Measurements from ENCODE around the gene MIA.

Gene MIA

GRCh38 chr19:40752257-40752781 lies 23.0 kb upstream of the MIA start (continued):
- TF ChIP-seq EGR2 (tag by site-specific recombination; IDR thresholded peaks at IDR 0.05; ENCODE audit: low read depth) (peak; percentile 89), ZNF24 (tag by site-specific recombination; IDR thresholded peaks at IDR 0.05) (0 out of 2 replicates have a peak, but pooled peaks have one; percentile 21), ZNF521 (tag by site-specific recombination; IDR thresholded peaks at IDR 0.05) (no peak), KLF8 (tag by site-specific recombination; IDR thresholded peaks at IDR 0.05) (peak; percentile 32; the same call in 1 of the 2 replicates)

GRCh38 chr19:40754611-40755247 lies 20.6 kb upstream of the MIA start:
- Histone ChIP-seq H3K27ac (ENCODE audit: extremely low read depth, low read depth, low read length) (peak overlapping the region; percentile 62), H3K36me3 (ENCODE audit: control insufficient read depth in 2 of 2, insufficient read depth in 1 of 2, low read length in 2 of 2) (peaks cover 57 to 78% of the 10 kb centered on the region in 2 experiments), H3K4me1 (ENCODE audit: control insufficient read depth, insufficient read depth, low read length) (peaks cover 30% of the 10 kb centered on the region), H3K4me3 (ENCODE audit: low read depth, low read length) (no peak overlapping the region), H3K9me3 (ENCODE audit: control insufficient read depth, insufficient read depth, low read depth, low read length) (no peaks in the 10 kb centered on the region)
- ChIA-PET POLR2A (interaction anchor here (0.6 to 7.3 kb wide), 7 partner anchors 12 to 91 kb away, joined by 3 to 180 read pairs (median 6); partner anchors contain the start of gene RAB4B), CTCF (interaction anchor here (1.3 to 2.1 kb wide), 4 partner anchors 10 to 120 kb away, joined by 3 to 8 read pairs (median 5); no protein-coding TSS in a partner anchor)
- TF ChIP-seq ZNF214 (tag by site-specific recombination; IDR thresholded peaks at IDR 0.05; ENCODE audit: borderline replicate concordance) (no peak), EGR2 (tag by site-specific recombination; IDR thresholded peaks at IDR 0.05; ENCODE audit: low read depth) (peak; percentile 52), ZNF488 (tag by site-specific recombination; IDR thresholded peaks at IDR 0.05) (no peak), ZNF335 (tag by site-specific recombination; conservative IDR thresholded peaks at IDR 0.05) (no peak), PRDM1 (tag by site-specific recombination; IDR thresholded peaks at IDR 0.05) (peak; percentile 38; the same call in 1 of the 2 replicates), ZFP41 (tag by site-specific recombination; IDR thresholded peaks at IDR 0.05; ENCODE audit: borderline replicate concordance) (no peak), ZNF560 (tag by site-specific recombination; IDR thresholded peaks at IDR 0.05; ENCODE audit: borderline replicate concordance) (no peak), ZSCAN30 (tag by site-specific recombination; IDR thresholded peaks at IDR 0.05) (peak; percentile 80; the same call in 1 of the 2 replicates), ZFHX2 (tag by site-specific recombination; conservative IDR thresholded peaks at IDR 0.05) (peak; percentile 28; the same call in 1 of the 2 replicates), PRDM10 (tag by site-specific recombination; IDR thresholded peaks at IDR 0.05) (no peak), ZNF600 (tag by site-specific recombination; IDR thresholded peaks at IDR 0.05) (peak; percentile 72; the same call in 1 of the 2 replicates)
- TF ChIP-seq, protein P1, sequence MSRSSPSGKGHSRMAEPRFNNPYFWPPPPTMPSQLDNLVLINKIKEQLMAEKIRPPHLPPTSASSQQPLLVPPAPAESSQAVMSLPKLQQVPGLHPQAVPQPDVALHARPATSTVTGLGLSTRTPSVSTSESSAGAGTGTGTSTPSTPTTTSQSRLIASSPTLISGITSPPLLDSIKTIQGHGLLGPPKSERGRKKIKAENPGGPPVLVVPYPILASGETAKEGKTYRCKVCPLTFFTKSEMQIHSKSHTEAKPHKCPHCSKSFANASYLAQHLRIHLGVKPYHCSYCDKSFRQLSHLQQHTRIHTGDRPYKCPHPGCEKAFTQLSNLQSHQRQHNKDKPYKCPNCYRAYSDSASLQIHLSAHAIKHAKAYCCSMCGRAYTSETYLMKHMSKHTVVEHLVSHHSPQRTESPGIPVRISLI (tag by site-specific recombination; IDR thresholded peaks at IDR 0.05), result peak; percentile 99
- TF ChIP-seq, protein P2, sequence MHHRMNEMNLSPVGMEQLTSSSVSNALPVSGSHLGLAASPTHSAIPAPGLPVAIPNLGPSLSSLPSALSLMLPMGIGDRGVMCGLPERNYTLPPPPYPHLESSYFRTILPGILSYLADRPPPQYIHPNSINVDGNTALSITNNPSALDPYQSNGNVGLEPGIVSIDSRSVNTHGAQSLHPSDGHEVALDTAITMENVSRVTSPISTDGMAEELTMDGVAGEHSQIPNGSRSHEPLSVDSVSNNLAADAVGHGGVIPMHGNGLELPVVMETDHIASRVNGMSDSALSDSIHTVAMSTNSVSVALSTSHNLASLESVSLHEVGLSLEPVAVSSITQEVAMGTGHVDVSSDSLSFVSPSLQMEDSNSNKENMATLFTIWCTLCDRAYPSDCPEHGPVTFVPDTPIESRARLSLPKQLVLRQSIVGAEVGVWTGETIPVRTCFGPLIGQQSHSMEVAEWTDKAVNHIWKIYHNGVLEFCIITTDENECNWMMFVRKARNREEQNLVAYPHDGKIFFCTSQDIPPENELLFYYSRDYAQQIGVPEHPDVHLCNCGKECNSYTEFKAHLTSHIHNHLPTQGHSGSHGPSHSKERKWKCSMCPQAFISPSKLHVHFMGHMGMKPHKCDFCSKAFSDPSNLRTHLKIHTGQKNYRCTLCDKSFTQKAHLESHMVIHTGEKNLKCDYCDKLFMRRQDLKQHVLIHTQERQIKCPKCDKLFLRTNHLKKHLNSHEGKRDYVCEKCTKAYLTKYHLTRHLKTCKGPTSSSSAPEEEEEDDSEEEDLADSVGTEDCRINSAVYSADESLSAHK (tag by site-specific recombination; IDR thresholded peaks at IDR 0.05), result 0 out of 2 replicates have a peak, but pooled peaks have one; percentile 7
- TF ChIP-seq, protein P3, sequence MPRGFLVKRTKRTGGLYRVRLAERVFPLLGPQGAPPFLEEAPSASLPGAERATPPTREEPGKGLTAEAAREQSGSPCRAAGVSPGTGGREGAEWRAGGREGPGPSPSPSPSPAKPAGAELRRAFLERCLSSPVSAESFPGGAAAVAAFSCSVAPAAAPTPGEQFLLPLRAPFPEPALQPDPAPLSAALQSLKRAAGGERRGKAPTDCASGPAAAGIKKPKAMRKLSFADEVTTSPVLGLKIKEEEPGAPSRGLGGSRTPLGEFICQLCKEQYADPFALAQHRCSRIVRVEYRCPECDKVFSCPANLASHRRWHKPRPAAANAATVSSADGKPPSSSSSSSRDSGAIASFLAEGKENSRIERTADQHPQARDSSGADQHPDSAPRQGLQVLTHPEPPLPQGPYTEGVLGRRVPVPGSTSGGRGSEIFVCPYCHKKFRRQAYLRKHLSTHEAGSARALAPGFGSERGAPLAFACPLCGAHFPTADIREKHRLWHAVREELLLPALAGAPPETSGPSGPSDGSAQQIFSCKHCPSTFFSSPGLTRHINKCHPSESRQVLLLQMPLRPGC (tag by site-specific recombination; IDR thresholded peaks at IDR 0.05), result 0 out of 2 replicates have a peak, but pooled peaks have one; percentile 16
- TF ChIP-seq, protein P4, sequence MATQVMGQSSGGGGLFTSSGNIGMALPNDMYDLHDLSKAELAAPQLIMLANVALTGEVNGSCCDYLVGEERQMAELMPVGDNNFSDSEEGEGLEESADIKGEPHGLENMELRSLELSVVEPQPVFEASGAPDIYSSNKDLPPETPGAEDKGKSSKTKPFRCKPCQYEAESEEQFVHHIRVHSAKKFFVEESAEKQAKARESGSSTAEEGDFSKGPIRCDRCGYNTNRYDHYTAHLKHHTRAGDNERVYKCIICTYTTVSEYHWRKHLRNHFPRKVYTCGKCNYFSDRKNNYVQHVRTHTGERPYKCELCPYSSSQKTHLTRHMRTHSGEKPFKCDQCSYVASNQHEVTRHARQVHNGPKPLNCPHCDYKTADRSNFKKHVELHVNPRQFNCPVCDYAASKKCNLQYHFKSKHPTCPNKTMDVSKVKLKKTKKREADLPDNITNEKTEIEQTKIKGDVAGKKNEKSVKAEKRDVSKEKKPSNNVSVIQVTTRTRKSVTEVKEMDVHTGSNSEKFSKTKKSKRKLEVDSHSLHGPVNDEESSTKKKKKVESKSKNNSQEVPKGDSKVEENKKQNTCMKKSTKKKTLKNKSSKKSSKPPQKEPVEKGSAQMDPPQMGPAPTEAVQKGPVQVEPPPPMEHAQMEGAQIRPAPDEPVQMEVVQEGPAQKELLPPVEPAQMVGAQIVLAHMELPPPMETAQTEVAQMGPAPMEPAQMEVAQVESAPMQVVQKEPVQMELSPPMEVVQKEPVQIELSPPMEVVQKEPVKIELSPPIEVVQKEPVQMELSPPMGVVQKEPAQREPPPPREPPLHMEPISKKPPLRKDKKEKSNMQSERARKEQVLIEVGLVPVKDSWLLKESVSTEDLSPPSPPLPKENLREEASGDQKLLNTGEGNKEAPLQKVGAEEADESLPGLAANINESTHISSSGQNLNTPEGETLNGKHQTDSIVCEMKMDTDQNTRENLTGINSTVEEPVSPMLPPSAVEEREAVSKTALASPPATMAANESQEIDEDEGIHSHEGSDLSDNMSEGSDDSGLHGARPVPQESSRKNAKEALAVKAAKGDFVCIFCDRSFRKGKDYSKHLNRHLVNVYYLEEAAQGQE (tag by site-specific recombination; IDR thresholded peaks at IDR 0.05), result no peak
